ENCODE measurements around the gene CYB561. TPM values are rescaled to one million over a fixed set of nuclear protein-coding genes. Genes with fewer than 3 reads are reported as not detected.

Gene CYB561
- total and polyA plus RNA-seq, 9 of the 15 experiments (the other 6 are each of a cell fraction or from before 2014, with no cell fraction given): 4.0 to 30.8 (median 17.4) TPM

DNA sequence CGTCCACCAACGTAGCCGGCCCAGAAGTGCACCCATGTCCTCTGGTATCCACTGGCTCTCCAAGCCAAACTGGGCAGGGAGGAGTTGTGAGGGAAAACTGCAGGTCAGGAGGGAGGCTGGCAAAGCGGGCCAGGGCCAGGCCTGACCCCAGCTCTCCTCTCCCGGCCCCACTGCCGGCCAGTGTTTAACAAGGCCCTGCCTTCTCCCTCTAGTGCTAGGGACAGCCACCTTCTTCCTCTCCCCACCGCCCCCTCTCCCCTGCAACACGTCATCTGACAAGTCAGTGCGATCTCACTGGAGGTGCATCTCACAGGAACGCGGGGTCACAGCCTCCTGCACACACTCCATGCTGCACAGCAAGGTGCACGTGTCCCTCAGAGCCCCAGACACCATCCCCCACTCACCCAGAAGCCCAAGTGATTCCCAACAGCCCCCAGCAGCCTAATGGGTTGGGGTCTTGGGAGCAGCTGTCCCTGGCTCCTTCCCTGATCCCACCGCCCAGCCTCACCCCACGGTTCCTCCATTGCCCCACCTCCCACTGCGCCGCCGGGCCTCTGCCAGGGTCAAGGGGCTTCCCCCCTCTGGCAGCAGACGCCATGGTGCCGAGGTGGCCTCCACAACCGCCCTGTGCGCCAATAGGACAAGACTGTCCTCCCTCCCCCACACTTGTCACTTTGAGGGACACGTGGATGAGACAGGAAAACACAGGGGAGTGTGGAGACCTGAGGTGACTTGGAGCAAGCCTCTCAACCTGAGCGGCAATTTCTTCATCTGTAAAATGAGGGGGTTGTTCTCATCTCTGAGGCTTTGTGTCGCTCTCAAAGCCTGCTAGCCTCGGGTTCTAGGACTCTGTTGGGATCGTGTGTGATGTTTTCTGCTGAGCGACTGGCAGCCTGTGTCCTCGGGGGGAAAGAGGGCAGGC is 29.6 kb upstream of the CYB561 start (continued):
- TF ChIP-seq, protein P1, sequence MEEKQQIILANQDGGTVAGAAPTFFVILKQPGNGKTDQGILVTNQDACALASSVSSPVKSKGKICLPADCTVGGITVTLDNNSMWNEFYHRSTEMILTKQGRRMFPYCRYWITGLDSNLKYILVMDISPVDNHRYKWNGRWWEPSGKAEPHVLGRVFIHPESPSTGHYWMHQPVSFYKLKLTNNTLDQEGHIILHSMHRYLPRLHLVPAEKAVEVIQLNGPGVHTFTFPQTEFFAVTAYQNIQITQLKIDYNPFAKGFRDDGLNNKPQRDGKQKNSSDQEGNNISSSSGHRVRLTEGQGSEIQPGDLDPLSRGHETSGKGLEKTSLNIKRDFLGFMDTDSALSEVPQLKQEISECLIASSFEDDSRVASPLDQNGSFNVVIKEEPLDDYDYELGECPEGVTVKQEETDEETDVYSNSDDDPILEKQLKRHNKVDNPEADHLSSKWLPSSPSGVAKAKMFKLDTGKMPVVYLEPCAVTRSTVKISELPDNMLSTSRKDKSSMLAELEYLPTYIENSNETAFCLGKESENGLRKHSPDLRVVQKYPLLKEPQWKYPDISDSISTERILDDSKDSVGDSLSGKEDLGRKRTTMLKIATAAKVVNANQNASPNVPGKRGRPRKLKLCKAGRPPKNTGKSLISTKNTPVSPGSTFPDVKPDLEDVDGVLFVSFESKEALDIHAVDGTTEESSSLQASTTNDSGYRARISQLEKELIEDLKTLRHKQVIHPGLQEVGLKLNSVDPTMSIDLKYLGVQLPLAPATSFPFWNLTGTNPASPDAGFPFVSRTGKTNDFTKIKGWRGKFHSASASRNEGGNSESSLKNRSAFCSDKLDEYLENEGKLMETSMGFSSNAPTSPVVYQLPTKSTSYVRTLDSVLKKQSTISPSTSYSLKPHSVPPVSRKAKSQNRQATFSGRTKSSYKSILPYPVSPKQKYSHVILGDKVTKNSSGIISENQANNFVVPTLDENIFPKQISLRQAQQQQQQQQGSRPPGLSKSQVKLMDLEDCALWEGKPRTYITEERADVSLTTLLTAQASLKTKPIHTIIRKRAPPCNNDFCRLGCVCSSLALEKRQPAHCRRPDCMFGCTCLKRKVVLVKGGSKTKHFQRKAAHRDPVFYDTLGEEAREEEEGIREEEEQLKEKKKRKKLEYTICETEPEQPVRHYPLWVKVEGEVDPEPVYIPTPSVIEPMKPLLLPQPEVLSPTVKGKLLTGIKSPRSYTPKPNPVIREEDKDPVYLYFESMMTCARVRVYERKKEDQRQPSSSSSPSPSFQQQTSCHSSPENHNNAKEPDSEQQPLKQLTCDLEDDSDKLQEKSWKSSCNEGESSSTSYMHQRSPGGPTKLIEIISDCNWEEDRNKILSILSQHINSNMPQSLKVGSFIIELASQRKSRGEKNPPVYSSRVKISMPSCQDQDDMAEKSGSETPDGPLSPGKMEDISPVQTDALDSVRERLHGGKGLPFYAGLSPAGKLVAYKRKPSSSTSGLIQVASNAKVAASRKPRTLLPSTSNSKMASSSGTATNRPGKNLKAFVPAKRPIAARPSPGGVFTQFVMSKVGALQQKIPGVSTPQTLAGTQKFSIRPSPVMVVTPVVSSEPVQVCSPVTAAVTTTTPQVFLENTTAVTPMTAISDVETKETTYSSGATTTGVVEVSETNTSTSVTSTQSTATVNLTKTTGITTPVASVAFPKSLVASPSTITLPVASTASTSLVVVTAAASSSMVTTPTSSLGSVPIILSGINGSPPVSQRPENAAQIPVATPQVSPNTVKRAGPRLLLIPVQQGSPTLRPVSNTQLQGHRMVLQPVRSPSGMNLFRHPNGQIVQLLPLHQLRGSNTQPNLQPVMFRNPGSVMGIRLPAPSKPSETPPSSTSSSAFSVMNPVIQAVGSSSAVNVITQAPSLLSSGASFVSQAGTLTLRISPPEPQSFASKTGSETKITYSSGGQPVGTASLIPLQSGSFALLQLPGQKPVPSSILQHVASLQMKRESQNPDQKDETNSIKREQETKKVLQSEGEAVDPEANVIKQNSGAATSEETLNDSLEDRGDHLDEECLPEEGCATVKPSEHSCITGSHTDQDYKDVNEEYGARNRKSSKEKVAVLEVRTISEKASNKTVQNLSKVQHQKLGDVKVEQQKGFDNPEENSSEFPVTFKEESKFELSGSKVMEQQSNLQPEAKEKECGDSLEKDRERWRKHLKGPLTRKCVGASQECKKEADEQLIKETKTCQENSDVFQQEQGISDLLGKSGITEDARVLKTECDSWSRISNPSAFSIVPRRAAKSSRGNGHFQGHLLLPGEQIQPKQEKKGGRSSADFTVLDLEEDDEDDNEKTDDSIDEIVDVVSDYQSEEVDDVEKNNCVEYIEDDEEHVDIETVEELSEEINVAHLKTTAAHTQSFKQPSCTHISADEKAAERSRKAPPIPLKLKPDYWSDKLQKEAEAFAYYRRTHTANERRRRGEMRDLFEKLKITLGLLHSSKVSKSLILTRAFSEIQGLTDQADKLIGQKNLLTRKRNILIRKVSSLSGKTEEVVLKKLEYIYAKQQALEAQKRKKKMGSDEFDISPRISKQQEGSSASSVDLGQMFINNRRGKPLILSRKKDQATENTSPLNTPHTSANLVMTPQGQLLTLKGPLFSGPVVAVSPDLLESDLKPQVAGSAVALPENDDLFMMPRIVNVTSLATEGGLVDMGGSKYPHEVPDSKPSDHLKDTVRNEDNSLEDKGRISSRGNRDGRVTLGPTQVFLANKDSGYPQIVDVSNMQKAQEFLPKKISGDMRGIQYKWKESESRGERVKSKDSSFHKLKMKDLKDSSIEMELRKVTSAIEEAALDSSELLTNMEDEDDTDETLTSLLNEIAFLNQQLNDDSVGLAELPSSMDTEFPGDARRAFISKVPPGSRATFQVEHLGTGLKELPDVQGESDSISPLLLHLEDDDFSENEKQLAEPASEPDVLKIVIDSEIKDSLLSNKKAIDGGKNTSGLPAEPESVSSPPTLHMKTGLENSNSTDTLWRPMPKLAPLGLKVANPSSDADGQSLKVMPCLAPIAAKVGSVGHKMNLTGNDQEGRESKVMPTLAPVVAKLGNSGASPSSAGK (IDR thresholded peaks at IDR 0.05): peak; percentile 68; the same call in 1 of the 2 replicates
- TF ChIP-seq, protein P2, sequence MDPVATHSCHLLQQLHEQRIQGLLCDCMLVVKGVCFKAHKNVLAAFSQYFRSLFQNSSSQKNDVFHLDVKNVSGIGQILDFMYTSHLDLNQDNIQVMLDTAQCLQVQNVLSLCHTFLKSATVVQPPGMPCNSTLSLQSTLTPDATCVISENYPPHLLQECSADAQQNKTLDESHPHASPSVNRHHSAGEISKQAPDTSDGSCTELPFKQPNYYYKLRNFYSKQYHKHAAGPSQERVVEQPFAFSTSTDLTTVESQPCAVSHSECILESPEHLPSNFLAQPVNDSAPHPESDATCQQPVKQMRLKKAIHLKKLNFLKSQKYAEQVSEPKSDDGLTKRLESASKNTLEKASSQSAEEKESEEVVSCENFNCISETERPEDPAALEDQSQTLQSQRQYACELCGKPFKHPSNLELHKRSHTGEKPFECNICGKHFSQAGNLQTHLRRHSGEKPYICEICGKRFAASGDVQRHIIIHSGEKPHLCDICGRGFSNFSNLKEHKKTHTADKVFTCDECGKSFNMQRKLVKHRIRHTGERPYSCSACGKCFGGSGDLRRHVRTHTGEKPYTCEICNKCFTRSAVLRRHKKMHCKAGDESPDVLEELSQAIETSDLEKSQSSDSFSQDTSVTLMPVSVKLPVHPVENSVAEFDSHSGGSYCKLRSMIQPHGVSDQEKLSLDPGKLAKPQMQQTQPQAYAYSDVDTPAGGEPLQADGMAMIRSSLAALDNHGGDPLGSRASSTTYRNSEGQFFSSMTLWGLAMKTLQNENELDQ (CRISPR knock-in tag; IDR thresholded peaks at IDR 0.05; ENCODE audit: borderline replicate concordance): no peak
- TF ChIP-seq ZNF239 (CRISPR knock-in tag; IDR thresholded peaks at IDR 0.05): no peak
- TF ChIP-seq, protein P3, sequence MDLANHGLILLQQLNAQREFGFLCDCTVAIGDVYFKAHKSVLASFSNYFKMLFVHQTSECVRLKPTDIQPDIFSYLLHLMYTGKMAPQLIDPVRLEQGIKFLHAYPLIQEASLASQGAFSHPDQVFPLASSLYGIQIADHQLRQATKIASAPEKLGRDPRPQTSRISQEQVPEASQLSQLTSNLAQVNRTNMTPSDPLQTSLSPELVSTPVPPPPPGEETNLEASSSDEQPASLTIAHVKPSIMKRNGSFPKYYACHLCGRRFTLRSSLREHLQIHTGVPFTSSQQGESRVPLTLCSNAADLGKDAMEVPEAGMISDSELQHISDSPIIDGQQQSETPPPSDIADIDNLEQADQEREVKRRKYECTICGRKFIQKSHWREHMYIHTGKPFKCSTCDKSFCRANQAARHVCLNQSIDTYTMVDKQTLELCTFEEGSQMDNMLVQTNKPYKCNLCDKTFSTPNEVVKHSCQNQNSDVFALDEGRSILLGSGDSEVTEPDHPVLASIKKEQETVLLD (IDR thresholded peaks at IDR 0.05): no peak
